Measurements from ENCODE around the gene ZNF641.
"Not testable (repeated sequence)": the region's sequence is repeated elsewhere in the genome, so short reads cannot be mapped to it uniquely, and the experiment has no call there.

Gene ZNF641

GRCh38 chr12:48333680-48334079 lies 17.0 kb downstream of the ZNF641 start:
- DNase-seq, result not testable (repeated sequence)

- DNase-seq, result no peak
Measured at GRCh38 chr12:48331399-48331798, 19.3 kb downstream of the ZNF641 start.

- DNase-seq, result no peak
Measured at GRCh38 chr12:48329199-48329939, 21.4 kb downstream of the ZNF641 start.

GRCh38 chr12:48316491-48316890 lies 34.2 kb downstream of the ZNF641 start:
- no peak for DNase-seq

- DNase-seq, result no peak
Measured at GRCh38 chr12:48311313-48311712, 39.4 kb downstream of the ZNF641 start.

GRCh38 chr12:48307269-48307668 lies 43.5 kb downstream of the ZNF641 start:
- no peak for DNase-seq

- no peak for DNase-seq
Measured at GRCh38 chr12:48305190-48305589, 45.5 kb downstream of the ZNF641 start.

- no peak for DNase-seq
Measured at GRCh38 chr12:48302161-48302911, 48.4 kb downstream of the ZNF641 start.

GRCh38 chr12:48300774-48301173 lies 49.9 kb downstream of the ZNF641 start:
- no peak for DNase-seq

GRCh38 chr12:48296586-48297282 lies 54.0 kb downstream of the ZNF641 start:
- DNase-seq, result no peak

GRCh38 chr12:48292040-48292439 lies 58.7 kb downstream of the ZNF641 start:
- no peak for DNase-seq

- no peak for DNase-seq
Measured at GRCh38 chr12:48291511-48291910, 59.2 kb downstream of the ZNF641 start.

GRCh38 chr12:48288387-48289268 lies 62.1 kb downstream of the ZNF641 start:
- DNase-seq, result no peak

Measured in SHP77 (cell line).